OCI-LY7 (cell line): ENCODE results near the gene UBE3B. TPM values are rescaled to one million over a fixed set of nuclear protein-coding genes. Genes with fewer than 3 reads are reported as not detected.

Experiments used
- BruUV-seq: library from RNA; stranded (reverse); fragments of 400-500 nt; replicated peaks from 2 replicates; lab custom pipeline; 2021; lab: Mats Ljungman, UMichigan
- CTCF ChIA-PET: fragments of 300-600 bp; sonication (Branson Sonifier 250); formaldehyde crosslinking; loops from one replicate; lab custom pipeline; 2022; ENCODE audit warnings: antibody characterized with exemption; ENCODE audit not compliant: unreplicated experiment; lab: Charles Lee
- POLR2A ChIA-PET: fragments of 300-600 bp; sonication (Branson Sonifier 250); formaldehyde crosslinking; loops from one replicate; lab custom pipeline; 2022; ENCODE audit warnings: antibody characterized with exemption; lab: Charles Lee
- DNase-seq: peaks from one replicate; pipeline ENCODE4 v3.0.0-alpha.2; 2015; ENCODE audit warnings: low spot score
- H2AFZ ChIP-seq: fragments of 200-600 bp; sonication (generic), shearing (Covaris generic); 2 replicates; pipeline ENCODE4 v1.6.1; 2014; ENCODE audit warnings: mild to moderate bottlenecking, antibody characterized with exemption, low read length, moderate library complexity
- H3K27ac ChIP-seq: fragments of 200-600 bp; sonication (generic); 2 replicates; pipeline ENCODE4 v1.5.1; 2014; ENCODE audit warnings: mixed run types, low read depth, mild to moderate bottlenecking, moderate library complexity, low read length, inconsistent platforms; ENCODE audit not compliant: poor library complexity, severe bottlenecking
- H3K36me3 ChIP-seq: fragments of 200-600 bp; sonication (generic); 2 replicates; pipeline ENCODE4 v1.6.1; 2014; ENCODE audit warnings: mild to moderate bottlenecking, antibody characterized with exemption, low read length, moderate library complexity, mixed read lengths; ENCODE audit not compliant: insufficient read depth
- H3K4me1 ChIP-seq: fragments of 200-600 bp; sonication (generic); 2 replicates; pipeline ENCODE4 v1.5.1; 2014; ENCODE audit warnings: mild to moderate bottlenecking, low read length; ENCODE audit not compliant: insufficient read depth, poor library complexity, severe bottlenecking
- H3K4me2 ChIP-seq: fragments of 200-600 bp; sonication (generic); 2 replicates; pipeline ENCODE4 v1.6.1; 2014; ENCODE audit warnings: mild to moderate bottlenecking, low read length
- H3K4me3 ChIP-seq: fragments of 200-600 bp; sonication (generic); 2 replicates; pipeline ENCODE4 v1.5.1; 2014; ENCODE audit warnings: mild to moderate bottlenecking, low read depth, low read length; ENCODE audit not compliant: poor library complexity, severe bottlenecking
- H3K79me2 ChIP-seq: fragments of 200-600 bp; sonication (generic); 2 replicates; pipeline ENCODE4 v1.6.1; 2016; ENCODE audit warnings: low read depth, mild to moderate bottlenecking, low read length, moderate library complexity, mixed read lengths; ENCODE audit not compliant: insufficient read depth
- H3K9me2 ChIP-seq: fragments of 200-600 bp; sonication (generic); 2 replicates; pipeline ENCODE4 v1.6.1; 2016; ENCODE audit warnings: mild to moderate bottlenecking, low read length, mixed read lengths; ENCODE audit not compliant: insufficient read depth
- H3K9me3 ChIP-seq: fragments of 200-600 bp; sonication (generic); 2 replicates; pipeline ENCODE4 v1.6.1; 2014; ENCODE audit warnings: mild to moderate bottlenecking, mixed run types, low read length, mixed read lengths
- H4K20me1 ChIP-seq: fragments of 200-600 bp; sonication (generic); 2 replicates; pipeline ENCODE4 v1.6.1; 2014; ENCODE audit warnings: mild to moderate bottlenecking, antibody characterized with exemption, low read length, moderate library complexity, mixed read lengths; ENCODE audit not compliant: insufficient read depth
- EZH2phosphoT487 ChIP-seq: fragments of 200-600 bp; sonication (generic); IDR thresholded peaks from 2 replicates; pipeline ENCODE4 v1.6.1; 2018; ENCODE audit warnings: low read depth, borderline replicate concordance, mild to moderate bottlenecking, mixed run types, antibody characterized with exemption, low read length, moderate library complexity, mixed read lengths
- intact Hi-C: fragments of 100-400 bp; cut with micrococcal nuclease; formaldehyde crosslinking; loops from one replicate; pipeline ENCODE4 v1.10.0; 2022; ENCODE audit not compliant: unreplicated experiment
- total RNA-seq, 2 experiments: library from RNA; depleted of rRNA in 1 of 2; stranded (reverse); fragments of >200 nt in 1 of 2; shearing (Covaris generic) in 1 of 2; gene quantifications; 2 replicates each; pipeline ENCODE4 v1.2.3, GENCODE V29; 2014 to 2022
- TF ChIP-seq, protein P1 (sequence below): fragments of 200-600 bp; sonication (generic); conservative IDR thresholded peaks from 2 replicates; pipeline ENCODE4 v1.5.1; 2014; ENCODE audit warnings: mild to moderate bottlenecking, antibody characterized with exemption, low read length, moderate library complexity, mixed read lengths

UBE3B gene
- total RNA-seq, 2 experiments from 2014 or later = 27.8 to 32.6 TPM

DNA sequence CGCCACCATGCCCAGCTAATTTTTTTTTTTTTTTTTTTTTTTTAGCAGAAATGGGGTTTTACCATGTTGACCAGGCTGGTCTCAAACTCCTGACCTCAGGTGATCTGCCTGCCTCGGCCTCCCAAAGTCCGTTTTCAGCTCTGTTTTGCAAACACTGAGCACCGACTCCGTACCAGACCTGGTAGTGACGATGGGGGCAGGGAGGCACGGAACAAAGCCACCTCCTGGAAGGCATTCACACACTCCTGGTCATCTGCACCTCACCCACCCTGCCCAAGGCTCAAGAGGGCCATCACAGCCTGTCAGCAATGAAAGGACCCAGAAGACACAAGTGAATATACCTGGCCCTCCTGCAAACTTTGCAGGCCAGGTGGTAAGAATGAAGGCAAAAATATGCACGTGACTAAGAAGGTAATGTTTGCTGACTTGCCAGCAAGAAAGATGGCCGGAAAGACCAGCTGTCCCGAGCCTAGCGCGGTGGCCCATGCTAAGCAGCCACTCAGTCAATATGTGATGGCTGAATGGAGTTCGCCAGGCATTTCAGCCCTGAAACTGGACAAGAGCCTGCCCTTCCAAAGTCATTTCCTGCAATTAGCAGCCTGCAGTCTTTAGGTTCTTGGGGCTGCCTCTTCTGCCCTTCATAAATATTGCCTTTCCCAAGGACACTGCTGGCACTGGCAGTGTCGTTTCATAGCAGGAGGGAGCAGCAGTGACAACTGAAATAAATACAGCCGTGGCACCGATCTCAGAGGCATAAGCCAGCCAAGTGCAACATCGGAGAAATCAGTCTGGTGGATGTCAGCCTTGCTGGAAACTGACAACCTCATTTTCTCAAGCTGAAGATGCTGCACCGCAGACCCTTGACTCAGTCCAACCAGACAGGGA is 78.2 kb downstream of the UBE3B start:
- no TSS peak for BruUV-seq
- ChIA-PET POLR2A (interaction anchor here (0.6 to 1.0 kb wide), 2 partner anchors 17 to 454 kb away, joined by 3 read pairs; no protein-coding TSS in a partner anchor), CTCF (no interaction called here)
- no peak for TF ChIP-seq EZH2phosphoT487
- TF ChIP-seq, protein P1, sequence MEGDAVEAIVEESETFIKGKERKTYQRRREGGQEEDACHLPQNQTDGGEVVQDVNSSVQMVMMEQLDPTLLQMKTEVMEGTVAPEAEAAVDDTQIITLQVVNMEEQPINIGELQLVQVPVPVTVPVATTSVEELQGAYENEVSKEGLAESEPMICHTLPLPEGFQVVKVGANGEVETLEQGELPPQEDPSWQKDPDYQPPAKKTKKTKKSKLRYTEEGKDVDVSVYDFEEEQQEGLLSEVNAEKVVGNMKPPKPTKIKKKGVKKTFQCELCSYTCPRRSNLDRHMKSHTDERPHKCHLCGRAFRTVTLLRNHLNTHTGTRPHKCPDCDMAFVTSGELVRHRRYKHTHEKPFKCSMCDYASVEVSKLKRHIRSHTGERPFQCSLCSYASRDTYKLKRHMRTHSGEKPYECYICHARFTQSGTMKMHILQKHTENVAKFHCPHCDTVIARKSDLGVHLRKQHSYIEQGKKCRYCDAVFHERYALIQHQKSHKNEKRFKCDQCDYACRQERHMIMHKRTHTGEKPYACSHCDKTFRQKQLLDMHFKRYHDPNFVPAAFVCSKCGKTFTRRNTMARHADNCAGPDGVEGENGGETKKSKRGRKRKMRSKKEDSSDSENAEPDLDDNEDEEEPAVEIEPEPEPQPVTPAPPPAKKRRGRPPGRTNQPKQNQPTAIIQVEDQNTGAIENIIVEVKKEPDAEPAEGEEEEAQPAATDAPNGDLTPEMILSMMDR = no peak
- intact Hi-C loops = no loop called here
- Histone ChIP-seq H4K20me1 (no peaks in the 10 kb centered on the region), H3K4me2 (no peak overlapping the region), H3K36me3 (no peaks in the 10 kb centered on the region), H2AFZ (no peak overlapping the region), H3K9me2 (no peaks in the 10 kb centered on the region), H3K4me3 (no peak overlapping the region), H3K27ac (no peak overlapping the region), H3K9me3 (no peaks in the 10 kb centered on the region), H3K79me2 (no peaks in the 10 kb centered on the region), H3K4me1 (no peaks in the 10 kb centered on the region)
- DNase-seq = no peak

DNA sequence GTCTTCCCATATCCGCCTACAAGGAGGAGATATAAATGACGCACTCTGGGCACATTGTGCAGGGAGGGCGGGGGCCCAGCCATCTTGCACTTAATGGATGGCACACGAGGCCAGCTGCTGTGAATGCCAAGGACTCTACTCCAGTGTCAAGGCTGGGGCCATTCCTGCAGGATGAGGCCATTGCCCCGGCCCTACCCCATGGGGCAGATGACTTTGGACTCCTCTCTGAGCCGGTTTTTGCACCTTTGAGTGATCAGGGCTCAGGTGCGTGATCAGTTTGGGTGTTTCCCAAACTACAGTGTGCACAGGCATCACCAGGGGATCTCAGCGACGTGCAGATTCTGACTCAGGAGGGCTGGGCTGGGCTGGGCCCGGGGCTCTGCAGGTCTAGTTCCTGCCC is 79.8 kb downstream of the UBE3B start:
- no peaks in the 10 kb centered on the region for H3K79me2 ChIP-seq
- H3K9me2 ChIP-seq = no peaks in the 10 kb centered on the region
- POLR2A ChIA-PET = interaction anchor here (1.0 kb wide), 1 partner anchor 17 kb away, joined by 3 read pairs; the partner anchor contains the start of gene MVK
- H3K4me3 ChIP-seq = no peak overlapping the region
- H3K36me3 ChIP-seq = peaks cover 8% of the 10 kb centered on the region
- CTCF ChIA-PET = no interaction called here
- peaks cover 5% of the 10 kb centered on the region; the same call in 1 of the 2 replicates for H3K9me3 ChIP-seq
- H4K20me1 ChIP-seq = no peaks in the 10 kb centered on the region
- H3K4me1 ChIP-seq = no peaks in the 10 kb centered on the region
- no peak overlapping the region for H2AFZ ChIP-seq
- H3K4me2 ChIP-seq = no peak overlapping the region
- no peak overlapping the region for H3K27ac ChIP-seq
- TF ChIP-seq, protein P1 = no peak
- no peak for TF ChIP-seq EZH2phosphoT487
- no TSS peak for BruUV-seq
- intact Hi-C loops = no loop called here
- no peak for DNase-seq

DNA sequence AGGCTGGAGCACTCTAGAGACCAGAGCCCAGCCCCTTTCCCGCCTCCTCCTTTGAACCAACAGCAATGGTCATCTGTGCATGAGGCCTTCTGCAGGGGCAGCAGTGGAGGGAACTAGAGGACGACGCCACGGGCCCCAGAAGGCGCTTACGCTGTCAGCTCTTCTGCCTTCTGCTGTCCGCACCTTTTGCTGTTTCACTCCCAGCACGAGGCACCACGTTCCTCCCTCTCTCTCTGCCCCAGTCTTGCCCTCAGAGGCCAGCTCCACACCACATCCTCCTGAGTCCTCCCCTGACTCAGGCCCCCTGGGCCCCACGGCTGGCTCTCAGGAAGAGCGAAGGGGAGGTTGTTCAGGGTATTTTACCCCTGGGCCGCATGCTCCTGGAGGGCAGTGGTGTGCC is 80.4 kb downstream of the UBE3B start:
- no peak overlapping the region for H3K4me2 ChIP-seq
- TF ChIP-seq EZH2phosphoT487 = no peak
- TF ChIP-seq, protein P1 = no peak
- ChIA-PET CTCF (no interaction called here), POLR2A (interaction anchor here (1.0 kb wide), 1 partner anchor 16 kb away, joined by 3 read pairs; the partner anchor contains the start of gene MVK)
- H2AFZ ChIP-seq = no peak overlapping the region
- DNase-seq = no peak
- peaks cover 14% of the 10 kb centered on the region for H3K36me3 ChIP-seq
- H3K27ac ChIP-seq = no peak overlapping the region
- no TSS peak for BruUV-seq
- peaks cover 10% of the 10 kb centered on the region; the same call in 1 of the 2 replicates for H3K9me3 ChIP-seq
- H4K20me1 ChIP-seq = no peaks in the 10 kb centered on the region
- intact Hi-C loops = no loop called here
- H3K9me2 ChIP-seq = no peaks in the 10 kb centered on the region
- H3K79me2 ChIP-seq = no peaks in the 10 kb centered on the region
- no peak overlapping the region for H3K4me3 ChIP-seq
- H3K4me1 ChIP-seq = no peaks in the 10 kb centered on the region
